HFF-Myc (cell line): Measurements from ENCODE around the gene CA12.
A peak's percentile ranks its signal among the peaks of the same experiment; 100 is the strongest.

Experiments used
- DNase-seq: peaks from one replicate; pipeline ENCODE4 v3.0.0-alpha.2; 2011; ENCODE audit warnings: low read depth; ENCODE audit errors: extremely low read depth
- H3K4me3 ChIP-seq: replicated peaks from 2 replicates; pipeline ENCODE4 v1.5.1; 2011; ENCODE audit warnings: low read depth, mild to moderate bottlenecking, control low read depth, low read length
- CTCF ChIP-seq: IDR thresholded peaks from 2 replicates; pipeline ENCODE4 v1.5.1; 2012; ENCODE audit warnings: mild to moderate bottlenecking, low read depth, low read length, control low read depth; ENCODE audit errors: missing control alignments

CA12 gene

GRCh38 chr15:63402498-63403253, 21.0 kb upstream of the CA12 start:
- no peak overlapping the region for H3K4me3 ChIP-seq
- TF ChIP-seq CTCF, result peak; percentile 54
- no peak for DNase-seq

GRCh38 chr15:63401714-63402497, 20.3 kb upstream of the CA12 start:
- TF ChIP-seq CTCF, result no peak
- H3K4me3 ChIP-seq, result no peak overlapping the region
- DNase-seq, result no peak

- no peak for DNase-seq
- no peak overlapping the region for H3K4me3 ChIP-seq
- no peak for TF ChIP-seq CTCF
Measured at GRCh38 chr15:63401078-63401477, 19.4 kb upstream of the CA12 start.

- TF ChIP-seq CTCF, result no peak
- DNase-seq, result no peak
- no peak overlapping the region for H3K4me3 ChIP-seq
Measured at GRCh38 chr15:63398456-63398855, 16.8 kb upstream of the CA12 start.

- H3K4me3 ChIP-seq, result no peak overlapping the region
- no peak for TF ChIP-seq CTCF
- no peak for DNase-seq
Measured at GRCh38 chr15:63396152-63396928, 14.7 kb upstream of the CA12 start.

GRCh38 chr15:63395730-63396151, 14.1 kb upstream of the CA12 start:
- DNase-seq, result no peak
- TF ChIP-seq CTCF, result no peak
- H3K4me3 ChIP-seq, result no peak overlapping the region
